ENCODE results near the gene TNN.
"Not testable (repeated sequence)": the region's sequence is repeated elsewhere in the genome, so short reads cannot be mapped to it uniquely, and the experiment has no call there.

The TNN gene

GRCh38 chr1:175071276-175071943, 3.8 kb downstream of the TNN start:
- DNase-seq = no peak

GRCh38 chr1:175072099-175072951, 4.7 kb downstream of the TNN start:
- DNase-seq = no peak

- DNase-seq = no peak
Measured at GRCh38 chr1:175073061-175073460, 5.4 kb downstream of the TNN start.

GRCh38 chr1:175073633-175074032, 6.0 kb downstream of the TNN start:
- no peak for DNase-seq

GRCh38 chr1:175075572-175076568, 8.2 kb downstream of the TNN start:
- no peak for DNase-seq

GRCh38 chr1:175077356-175078030, 9.9 kb downstream of the TNN start:
- DNase-seq = no peak

GRCh38 chr1:175078629-175079028, 11.0 kb downstream of the TNN start:
- DNase-seq = no peak

- no peak for DNase-seq
Measured at GRCh38 chr1:175079338-175079737, 11.7 kb downstream of the TNN start.

- no peak for DNase-seq
Measured at GRCh38 chr1:175080030-175080429, 12.4 kb downstream of the TNN start.

- no peak for DNase-seq
Measured at GRCh38 chr1:175081983-175082382, 14.3 kb downstream of the TNN start.

- no peak for DNase-seq
Measured at GRCh38 chr1:175088525-175088951, 20.9 kb downstream of the TNN start.

GRCh38 chr1:175089136-175089718, 21.6 kb downstream of the TNN start:
- DNase-seq = no peak

- no peak for DNase-seq
Measured at GRCh38 chr1:175090780-175091179, 23.1 kb downstream of the TNN start.

GRCh38 chr1:175094626-175095025, 27.0 kb downstream of the TNN start:
- no peak for DNase-seq

GRCh38 chr1:175095069-175095468, 27.4 kb downstream of the TNN start:
- DNase-seq = no peak

GRCh38 chr1:175095978-175096607, 28.5 kb downstream of the TNN start:
- DNase-seq = no peak

- no peak for DNase-seq
Measured at GRCh38 chr1:175097361-175097760, 29.7 kb downstream of the TNN start.

- no peak for DNase-seq
Measured at GRCh38 chr1:175099916-175100315, 32.3 kb downstream of the TNN start.

GRCh38 chr1:175102166-175102565, 34.5 kb downstream of the TNN start:
- not testable (repeated sequence) for DNase-seq

GRCh38 chr1:175106536-175106935, 38.9 kb downstream of the TNN start:
- DNase-seq = not testable (repeated sequence)

GRCh38 chr1:175108331-175108820, 40.7 kb downstream of the TNN start:
- DNase-seq = not testable (repeated sequence)

Measured in stimulated activated naive CD4-positive, alpha-beta T cell treated with Interleukin-2 at 50 U/mL for 16 hours (primary cell).